NCI-H226 (cell line): ENCODE data around the gene FGG.
A peak's percentile ranks its signal among the peaks of the same experiment; 100 is the strongest.
"Not testable (repeated sequence)": the region's sequence is repeated elsewhere in the genome, so short reads cannot be mapped to it uniquely, and the experiment has no call there.

ENCODE experiments used
- DNase-seq: peaks from one replicate; pipeline ENCODE4 v3.0.0-alpha.2; 2015

FGG gene

GRCh38 chr4:154609532-154609931 is 2.9 kb downstream of the FGG start:
- DNase-seq = no peak

- no peak for DNase-seq
Observed at GRCh38 chr4:154608361-154609252, 3.8 kb downstream of the FGG start.

- DNase-seq = no peak
Observed at GRCh38 chr4:154606728-154607723, 5.4 kb downstream of the FGG start.

GRCh38 chr4:154604696-154605200 is 7.7 kb downstream of the FGG start:
- no peak for DNase-seq

- no peak for DNase-seq
Observed at GRCh38 chr4:154603033-154603943, 9.2 kb downstream of the FGG start.

- peak; percentile 25 for DNase-seq
Observed at GRCh38 chr4:154602404-154603020, 9.9 kb downstream of the FGG start.

GRCh38 chr4:154597798-154598774 is 14.4 kb downstream of the FGG start:
- no peak for DNase-seq

- not testable (repeated sequence) for DNase-seq
Observed at GRCh38 chr4:154597281-154597680, 15.2 kb downstream of the FGG start.

- peak; percentile 37 for DNase-seq
Observed at GRCh38 chr4:154595807-154596206, 16.6 kb downstream of the FGG start.

- DNase-seq = not testable (repeated sequence)
Observed at GRCh38 chr4:154594343-154594742, 18.1 kb downstream of the FGG start.

GRCh38 chr4:154593868-154594267 is 18.6 kb downstream of the FGG start:
- no peak for DNase-seq

GRCh38 chr4:154591890-154592289 is 20.6 kb downstream of the FGG start:
- DNase-seq = no peak

GRCh38 chr4:154590329-154591006 is 22.0 kb downstream of the FGG start, which contains the start of gene FGA:
TSS of gene FGA (minus strand) at chr4:154590742. CDS start at chr4:154590687, 55 bp downstream.
- no peak for DNase-seq

- no peak for DNase-seq
Observed at GRCh38 chr4:154589296-154590197, 22.9 kb downstream of the FGG start.

GRCh38 chr4:154588198-154588597 is 24.3 kb downstream of the FGG start:
- no peak for DNase-seq

- no peak for DNase-seq
Observed at GRCh38 chr4:154586296-154587033, 26.0 kb downstream of the FGG start.

GRCh38 chr4:154585369-154586018 is 27.0 kb downstream of the FGG start:
- no peak for DNase-seq
